Caco-2 (cell line): ENCODE results near the gene MBD3. TPM values are rescaled to one million over a fixed set of nuclear protein-coding genes. Genes with fewer than 3 reads are reported as not detected.

ENCODE experiments used
- BruUV-seq: library from RNA; stranded (reverse); fragments of 400-500 nt; replicated peaks from 2 replicates; lab custom pipeline; 2021; lab: Mats Ljungman, UMichigan
- CTCF ChIA-PET: fragments of 300-600 bp; sonication (Branson Sonifier 250); formaldehyde crosslinking; loops from one replicate; lab custom pipeline; 2022; ENCODE audit warnings: antibody characterized with exemption; lab: Charles Lee
- POLR2A ChIA-PET: fragments of 300-600 bp; sonication (Branson Sonifier 250); formaldehyde crosslinking; loops from one replicate; lab custom pipeline; 2022; ENCODE audit warnings: antibody characterized with exemption; lab: Charles Lee
- DNase-seq, 2 experiments: peaks; one replicate each; pipeline versions ENCODE4 v3.0.0 to v3.0.0-alpha.2; 2020 to 2022
- H3K27me3 ChIP-seq: replicated peaks from 2 replicates; pipeline ENCODE4 v1.6.0; 2011; ENCODE audit warnings: low read length; ENCODE audit not compliant: control insufficient read depth, insufficient read depth
- H3K36me3 ChIP-seq: 2 replicates; pipeline ENCODE4 v1.5.1; 2011; ENCODE audit warnings: low read length; ENCODE audit not compliant: control insufficient read depth, insufficient read depth
- H3K4me1 ChIP-seq: fragments of 250-450 bp; sonication (Bioruptor Pico); 2 replicates; pipeline ENCODE4 v1.5.1; 2020; ENCODE audit warnings: mild to moderate bottlenecking
- H3K4me3 ChIP-seq: 2 replicates; pipeline ENCODE4 v1.5.1; 2011; ENCODE audit warnings: low read depth, mild to moderate bottlenecking, control low read depth, low read length
- H3K9me3 ChIP-seq: fragments of 250-450 bp; sonication (Bioruptor Pico); 2 replicates; pipeline ENCODE4 v1.5.1; 2020; ENCODE audit warnings: mild to moderate bottlenecking, moderate library complexity
- H3K27ac Mint-ChIP-seq: one replicate; pipeline ENCODE4 v1.8.0; 2022; ENCODE audit warnings: mixed read lengths; ENCODE audit not compliant: unreplicated experiment
- H3K27me3 Mint-ChIP-seq: one replicate; pipeline ENCODE4 v1.8.0; 2022; ENCODE audit warnings: mixed read lengths; ENCODE audit not compliant: insufficient read depth, unreplicated experiment
- H3K36me3 Mint-ChIP-seq: one replicate; pipeline ENCODE4 v1.8.0; 2022; ENCODE audit warnings: mild to moderate bottlenecking, mixed read lengths; ENCODE audit not compliant: insufficient read depth, unreplicated experiment
- H3K4me1 Mint-ChIP-seq: one replicate; pipeline ENCODE4 v1.8.0; 2022; ENCODE audit warnings: low read depth, mixed read lengths; ENCODE audit not compliant: unreplicated experiment
- H3K4me3 Mint-ChIP-seq: one replicate; pipeline ENCODE4 v1.8.0; 2022; ENCODE audit warnings: mild to moderate bottlenecking, moderate library complexity, mixed read lengths; ENCODE audit not compliant: unreplicated experiment
- H3K9me3 Mint-ChIP-seq: one replicate; pipeline ENCODE4 v1.8.0; 2022; ENCODE audit warnings: mixed read lengths; ENCODE audit not compliant: unreplicated experiment
- CTCF ChIP-seq, 2 experiments: fragments of 200-600 bp in 1 of 2; IDR thresholded peaks; 1 replicate in 1 of 2; 2 replicates in 1 of 2; pipeline versions ENCODE4 v1.5.1 to v1.8.0; 2011 to 2022; ENCODE audit warnings: antibody characterized with exemption in 1 of 2, control low read depth in 1 of 2, inconsistent platforms in 1 of 2, low read depth in 1 of 2, low read length in 1 of 2, mild to moderate bottlenecking in 1 of 2, moderate library complexity in 1 of 2; ENCODE audit not compliant: insufficient read depth in 1 of 2, severe bottlenecking in 1 of 2, unreplicated experiment in 1 of 2
- intact Hi-C: fragments of 100-400 bp; cut with micrococcal nuclease; formaldehyde crosslinking; loops from one replicate; pipeline ENCODE4 v1.10.0; 2022; ENCODE audit not compliant: unreplicated experiment
- total RNA-seq: library from RNA; stranded (reverse); gene quantifications from 2 replicates; pipeline ENCODE4 v1.2.3, GENCODE V29; 2022

The MBD3 gene
- total RNA-seq, 1 experiment from 2014 or later = 89.3 TPM

DNA sequence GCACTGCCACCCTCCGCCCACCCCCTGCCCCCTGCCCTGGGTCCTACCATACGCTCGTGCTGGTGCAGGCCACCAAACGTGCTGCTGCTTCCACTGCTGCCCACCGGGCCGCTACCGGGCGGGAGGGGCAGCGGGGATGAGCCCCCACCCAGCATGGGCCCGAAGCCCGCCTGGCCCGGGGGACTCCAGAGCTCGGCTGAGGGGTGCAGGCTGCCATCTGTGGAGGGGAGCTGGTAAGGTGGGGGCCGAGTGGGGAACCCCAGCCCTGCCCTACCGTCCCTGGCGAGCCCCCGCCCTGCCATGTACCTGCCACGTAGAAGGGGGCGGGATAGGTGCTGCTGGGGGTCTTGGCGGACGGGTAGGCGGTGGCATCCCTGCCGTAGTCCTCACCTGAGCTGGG lies 29.3 kb upstream of the MBD3 start:
- H3K27ac Mint-ChIP-seq = no peak overlapping the region
- no peak overlapping the region for H3K4me3 Mint-ChIP-seq
- H3K36me3 ChIP-seq = peaks cover 2% of the 10 kb centered on the region
- H3K36me3 Mint-ChIP-seq = peaks cover 63% of the 10 kb centered on the region
- no peaks in the 10 kb centered on the region for H3K9me3 Mint-ChIP-seq
- no TSS peak for BruUV-seq
- intact Hi-C loops = no loop called here
- H3K27me3 Mint-ChIP-seq = no peaks in the 10 kb centered on the region
- H3K27me3 ChIP-seq = no peaks in the 10 kb centered on the region
- CTCF ChIA-PET = no interaction called here
- no peaks in the 10 kb centered on the region for H3K9me3 ChIP-seq
- H3K4me3 ChIP-seq = no peak overlapping the region
- DNase-seq = no peak
- no peaks in the 10 kb centered on the region for H3K4me1 Mint-ChIP-seq
- no peaks in the 10 kb centered on the region for H3K4me1 ChIP-seq
- TF ChIP-seq CTCF (IDR thresholded peaks at IDR 0.05; ENCODE audit: insufficient read depth in 1 of 2, low read depth in 1 of 2, low read length in 1 of 2, severe bottlenecking in 1 of 2, unreplicated experiment in 1 of 2) = no peak
- POLR2A ChIA-PET = no interaction called here

- intact Hi-C loops = no loop called here
- H3K9me3 Mint-ChIP-seq = no peaks in the 10 kb centered on the region
- ChIA-PET CTCF (no interaction called here), POLR2A (no interaction called here)
- Histone ChIP-seq H3K4me3 (no peak overlapping the region), H3K4me1 (no peaks in the 10 kb centered on the region), H3K36me3 (peaks cover 2% of the 10 kb centered on the region), H3K27me3 (no peaks in the 10 kb centered on the region), H3K9me3 (no peaks in the 10 kb centered on the region)
- H3K27me3 Mint-ChIP-seq = no peaks in the 10 kb centered on the region
- no TSS peak for BruUV-seq
- TF ChIP-seq CTCF (IDR thresholded peaks at IDR 0.05; ENCODE audit: insufficient read depth in 1 of 2, low read depth in 1 of 2, low read length in 1 of 2, severe bottlenecking in 1 of 2, unreplicated experiment in 1 of 2) = no peak
- H3K4me1 Mint-ChIP-seq = no peaks in the 10 kb centered on the region
- no peak for DNase-seq
- H3K4me3 Mint-ChIP-seq = no peak overlapping the region
- no peak overlapping the region for H3K27ac Mint-ChIP-seq
- H3K36me3 Mint-ChIP-seq = peaks cover 67% of the 10 kb centered on the region
These were observed 28.9 kb upstream of the MBD3 start for GRCh38 chr19:1621574-1621973.

- POLR2A ChIA-PET = no interaction called here
These were observed 28.4 kb upstream of the MBD3 start for GRCh38 chr19:1621021-1621420.

More at GRCh38 chr19:1621021-1621420, 28.4 kb upstream of the MBD3 start:
- Mint-ChIP-seq H3K36me3 (peaks cover 64% of the 10 kb centered on the region), H3K4me3 (no peak overlapping the region), H3K27ac (no peak overlapping the region), H3K4me1 (no peaks in the 10 kb centered on the region), H3K9me3 (no peaks in the 10 kb centered on the region), H3K27me3 (no peaks in the 10 kb centered on the region)
- Histone ChIP-seq H3K27me3 (no peaks in the 10 kb centered on the region), H3K36me3 (peaks cover 2% of the 10 kb centered on the region), H3K9me3 (no peaks in the 10 kb centered on the region), H3K4me1 (no peaks in the 10 kb centered on the region), H3K4me3 (no peak overlapping the region)
- TF ChIP-seq CTCF (IDR thresholded peaks at IDR 0.05; ENCODE audit: insufficient read depth in 1 of 2, low read depth in 1 of 2, low read length in 1 of 2, severe bottlenecking in 1 of 2, unreplicated experiment in 1 of 2) = no peak
- DNase-seq = no peak
- intact Hi-C loops = no loop called here
- CTCF ChIA-PET = no interaction called here
- no TSS peak for BruUV-seq
